Measurements from ENCODE around the gene IFIT3. TPM values are rescaled to one million over a fixed set of nuclear protein-coding genes. Genes with fewer than 3 reads are reported as not detected.

The IFIT3 gene
- total and polyA plus RNA-seq, 2 of the 8 experiments (the other 6 are each of a cell fraction or from before 2014, with no cell fraction given) = 0.12 to 0.84 TPM

DNA sequence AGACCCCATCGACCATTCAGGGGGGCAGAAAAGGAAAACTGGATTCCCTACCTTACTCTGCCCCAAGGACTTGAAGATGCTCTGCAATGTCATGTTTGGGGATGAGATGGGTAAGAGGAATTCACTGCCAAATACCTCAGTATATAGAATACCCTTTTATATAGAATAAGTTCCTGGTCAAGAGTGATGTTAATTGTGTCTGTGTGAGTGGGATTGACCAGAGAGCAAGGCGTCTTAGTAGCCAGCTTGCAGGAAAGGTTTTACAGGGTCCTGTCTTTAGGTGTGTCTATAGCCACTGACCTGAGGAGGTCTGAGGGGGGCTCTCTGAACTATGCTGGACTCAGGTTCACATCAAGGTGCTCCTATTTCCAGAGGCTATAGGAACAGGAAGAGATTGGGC, 1.4 kb downstream of the IFIT3 start:
- no peaks in the 10 kb centered on the region for H3K79me1 ChIP-seq (ENCODE audit: low read depth, low read length)
- H2BK15ac ChIP-seq (ENCODE audit: low read length) = no peak overlapping the region
- H3K14ac ChIP-seq (ENCODE audit: insufficient read length) = no peak overlapping the region
- H4K5ac ChIP-seq (ENCODE audit: insufficient read length, low read depth, low read length) = no peak overlapping the region
- no peak overlapping the region for H3K18ac ChIP-seq (ENCODE audit: extremely low read depth, low read length)
- TF ChIP-seq TBP (IDR thresholded peaks at IDR 0.05; ENCODE audit: low read depth, low read length) (no peak), POU5F1 (IDR thresholded peaks at IDR 0.05; ENCODE audit: low read depth, low read length) (no peak), NRF1 (IDR thresholded peaks at IDR 0.05; ENCODE audit: low read depth, low read length) (no peak), SP2 (IDR thresholded peaks at IDR 0.05; ENCODE audit: low read length) (no peak), MAFK (IDR thresholded peaks at IDR 0.05; ENCODE audit: low read depth, low read length) (no peak), SIX5 (IDR thresholded peaks at IDR 0.05; ENCODE audit: low read depth, low read length) (no peak), JUND (IDR thresholded peaks at IDR 0.05; ENCODE audit: low read length) (no peak), BACH1 (IDR thresholded peaks at IDR 0.05; ENCODE audit: low read length) (no peak), FOSL1 (IDR thresholded peaks at IDR 0.05; ENCODE audit: insufficient read depth, low read depth, low read length) (no peak), HDAC2 (IDR thresholded peaks at IDR 0.05; ENCODE audit: borderline replicate concordance in 1 of 2, low read depth in 2 of 2, low read length in 2 of 2) (no peak), CTBP2 (IDR thresholded peaks at IDR 0.05; ENCODE audit: borderline replicate concordance, insufficient read depth, insufficient read length, low read length) (no peak), SIRT6 (IDR thresholded peaks at IDR 0.05; ENCODE audit: low read length) (no peak)
- TF ChIP-seq, protein P1, sequence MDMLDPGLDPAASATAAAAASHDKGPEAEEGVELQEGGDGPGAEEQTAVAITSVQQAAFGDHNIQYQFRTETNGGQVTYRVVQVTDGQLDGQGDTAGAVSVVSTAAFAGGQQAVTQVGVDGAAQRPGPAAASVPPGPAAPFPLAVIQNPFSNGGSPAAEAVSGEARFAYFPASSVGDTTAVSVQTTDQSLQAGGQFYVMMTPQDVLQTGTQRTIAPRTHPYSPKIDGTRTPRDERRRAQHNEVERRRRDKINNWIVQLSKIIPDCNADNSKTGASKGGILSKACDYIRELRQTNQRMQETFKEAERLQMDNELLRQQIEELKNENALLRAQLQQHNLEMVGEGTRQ (IDR thresholded peaks at IDR 0.05; ENCODE audit: low read length) = no peak
- H3K23me2 ChIP-seq (ENCODE audit: low read depth, low read length) = 0 out of 2 replicates have a peak, but pooled peaks cover 3% of the 10 kb centered on the region
- H4K20me1 ChIP-seq (replicated peaks in 1 of 2; ENCODE audit: control insufficient read depth in 1 of 2, insufficient read depth in 2 of 2, low read length in 2 of 2) = no peaks in the 10 kb centered on the region
- 0 out of 2 replicates have a peak overlapping the region, but pooled peaks have one; percentile 17 for H2AK5ac ChIP-seq (ENCODE audit: low read depth, low read length)
- H3K9ac ChIP-seq (replicated peaks in 1 of 4; ENCODE audit: extremely low read depth in 1 of 4, low read depth in 3 of 4, low read length in 3 of 4) = no peak overlapping the region
- no peak overlapping the region for H3K23ac ChIP-seq (ENCODE audit: insufficient read length)
- H2AFZ ChIP-seq (ENCODE audit: low read length) = no peak overlapping the region
- ChIA-PET POLR2A (ENCODE audit: partially characterized antibody) (no interaction called here), CTCF (ENCODE audit: partially characterized antibody) (no interaction called here)
- WGBS, 2 experiments (ENCODE audit: extremely low coverage in 1 of 2, insufficient coverage in 1 of 2, insufficient read length in 1 of 2, insufficient replicate concordance in 2 of 2, low coverage in 1 of 2, low lambda C conversion rate in 2 of 2, missing lambda C conversion rate in 1 of 2) = 81% methylated on average over 2 of the region's 2 CpGs; no CpG with 5 or more reads in 1 of the 2 experiments
- DNase-seq (ENCODE audit: low read depth in 1 of 2, low spot score in 2 of 2) (no peak), FAIRE-seq (no peak)
- peak overlapping the region; percentile 73; the same call in 1 of the 2 replicates for H2BK5ac ChIP-seq (ENCODE audit: low read depth, low read length)
- no peak overlapping the region for H4K91ac ChIP-seq (replicated peaks; ENCODE audit: insufficient read length, low read length)
- no peak overlapping the region for H4K8ac ChIP-seq (ENCODE audit: extremely low read depth, insufficient read depth, low read length)
- H2BK12ac ChIP-seq (ENCODE audit: low read depth, low read length) = no peak overlapping the region
- H3K4me1 ChIP-seq (replicated peaks in 1 of 4; ENCODE audit: control insufficient read depth in 3 of 4, insufficient read depth in 4 of 4, low read length in 3 of 4) = peaks cover 7 to 26% (median 10%) of the 10 kb centered on the region in 4 experiments; a peak in 6 of 7 replicates
- H3K27ac ChIP-seq (ENCODE audit: low read depth, low read length) = no peak overlapping the region
- H3K79me2 ChIP-seq (ENCODE audit: control insufficient read depth in 1 of 2, insufficient read depth in 2 of 2, low read length in 2 of 2) = no peaks in the 10 kb centered on the region
- H3K9me3 ChIP-seq (ENCODE audit: insufficient read depth in 2 of 2, low read depth in 1 of 2, low read length in 1 of 2) = no peaks in the 10 kb centered on the region
- peak overlapping the region; percentile 93 for H2BK120ac ChIP-seq (replicated peaks; ENCODE audit: low read depth, low read length)
- no peaks in the 10 kb centered on the region for H3K27me3 ChIP-seq (replicated peaks in 1 of 4; ENCODE audit: control insufficient read depth in 3 of 4, extremely low read depth in 1 of 4, insufficient read depth in 3 of 4, low read length in 3 of 4)
- no peaks in the 10 kb centered on the region for H3K36me3 ChIP-seq (ENCODE audit: control insufficient read depth in 2 of 4, insufficient read depth in 4 of 4, low read length in 3 of 4)
- peak overlapping the region; percentile 87 for H2BK20ac ChIP-seq (ENCODE audit: low read length)
- H3K4me3 ChIP-seq (ENCODE audit: extremely low read depth in 1 of 4, insufficient read depth in 2 of 4, low read depth in 3 of 4, low read length in 4 of 4) = no peak overlapping the region
- H3K4ac ChIP-seq (replicated peaks; ENCODE audit: insufficient read length, low read depth, low read length) = no peak overlapping the region
- H3K4me2 ChIP-seq (ENCODE audit: insufficient read depth in 1 of 2, low read depth in 2 of 2, low read length in 2 of 2) = no peak overlapping the region
- H3K56ac ChIP-seq (replicated peaks; ENCODE audit: insufficient read length, low read depth, low read length) = no peak overlapping the region
